HL-60 (cell line): ENCODE measurements around the gene ANKRD33.

Experiments used
- DNase-seq, 2 experiments: peaks; one replicate each; pipeline ENCODE4 v3.0.0-alpha.2; 2010 to 2020; ENCODE audit warnings: low read depth in 1 of 2, low spot score in 1 of 2
- H3K27ac ChIP-seq: fragments of 250-450 bp; sonication (Bioruptor Pico); replicated peaks from 2 replicates; pipeline ENCODE4 v1.5.1; 2020; ENCODE audit warnings: mild to moderate bottlenecking, moderate library complexity
- H3K27me3 ChIP-seq: fragments of 250-450 bp; sonication (Bioruptor Pico); 2 replicates; pipeline ENCODE4 v1.5.1; 2021; ENCODE audit warnings: mild to moderate bottlenecking, moderate library complexity; ENCODE audit not compliant: insufficient read depth, poor library complexity, severe bottlenecking
- H3K4me3 ChIP-seq: replicated peaks from 2 replicates; pipeline ENCODE4 v1.5.1; 2011; ENCODE audit warnings: mild to moderate bottlenecking, control low read depth, low read length; ENCODE audit not compliant: insufficient read depth
- GABPA ChIP-seq: IDR thresholded peaks from 2 replicates; pipeline ENCODE4 v1.6.1; 2012; ENCODE audit warnings: low read depth
- POLR2AphosphoS5 ChIP-seq: IDR thresholded peaks from 2 replicates; pipeline ENCODE4 v1.6.1; 2012; ENCODE audit warnings: low read depth
- REST ChIP-seq: IDR thresholded peaks from 2 replicates; pipeline ENCODE4 v1.6.1; 2012; ENCODE audit warnings: low read depth; ENCODE audit not compliant: insufficient replicate concordance
- SPI1 ChIP-seq: IDR thresholded peaks from 2 replicates; pipeline ENCODE4 v1.6.1; 2012; ENCODE audit warnings: low read depth, mild to moderate bottlenecking, borderline replicate concordance
- TF ChIP-seq, protein P1 (sequence below): IDR thresholded peaks from one replicate; pipeline ENCODE4 v1.5.1; 2011; ENCODE audit warnings: low read length, control low read depth, inconsistent platforms; ENCODE audit not compliant: insufficient read depth

ANKRD33 gene

GRCh38 chr12:51941011-51941581, 53.2 kb downstream of the ANKRD33 start:
- no peak for TF ChIP-seq GABPA
- TF ChIP-seq, protein P1, sequence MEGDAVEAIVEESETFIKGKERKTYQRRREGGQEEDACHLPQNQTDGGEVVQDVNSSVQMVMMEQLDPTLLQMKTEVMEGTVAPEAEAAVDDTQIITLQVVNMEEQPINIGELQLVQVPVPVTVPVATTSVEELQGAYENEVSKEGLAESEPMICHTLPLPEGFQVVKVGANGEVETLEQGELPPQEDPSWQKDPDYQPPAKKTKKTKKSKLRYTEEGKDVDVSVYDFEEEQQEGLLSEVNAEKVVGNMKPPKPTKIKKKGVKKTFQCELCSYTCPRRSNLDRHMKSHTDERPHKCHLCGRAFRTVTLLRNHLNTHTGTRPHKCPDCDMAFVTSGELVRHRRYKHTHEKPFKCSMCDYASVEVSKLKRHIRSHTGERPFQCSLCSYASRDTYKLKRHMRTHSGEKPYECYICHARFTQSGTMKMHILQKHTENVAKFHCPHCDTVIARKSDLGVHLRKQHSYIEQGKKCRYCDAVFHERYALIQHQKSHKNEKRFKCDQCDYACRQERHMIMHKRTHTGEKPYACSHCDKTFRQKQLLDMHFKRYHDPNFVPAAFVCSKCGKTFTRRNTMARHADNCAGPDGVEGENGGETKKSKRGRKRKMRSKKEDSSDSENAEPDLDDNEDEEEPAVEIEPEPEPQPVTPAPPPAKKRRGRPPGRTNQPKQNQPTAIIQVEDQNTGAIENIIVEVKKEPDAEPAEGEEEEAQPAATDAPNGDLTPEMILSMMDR: no peak
- TF ChIP-seq REST: no peak
- no peak for TF ChIP-seq POLR2AphosphoS5
- TF ChIP-seq SPI1: no peak
- DNase-seq: no peak
- Histone ChIP-seq H3K4me3 (no peak overlapping the region), H3K27ac (no peak overlapping the region), H3K27me3 (no peaks in the 10 kb centered on the region)
